ENCODE data around the gene EPHB4. TPM values are rescaled to one million over a fixed set of nuclear protein-coding genes. Genes with fewer than 3 reads are reported as not detected.

Gene EPHB4
- total RNA-seq, 1 experiment from 2014 or later = 135 TPM

DNA sequence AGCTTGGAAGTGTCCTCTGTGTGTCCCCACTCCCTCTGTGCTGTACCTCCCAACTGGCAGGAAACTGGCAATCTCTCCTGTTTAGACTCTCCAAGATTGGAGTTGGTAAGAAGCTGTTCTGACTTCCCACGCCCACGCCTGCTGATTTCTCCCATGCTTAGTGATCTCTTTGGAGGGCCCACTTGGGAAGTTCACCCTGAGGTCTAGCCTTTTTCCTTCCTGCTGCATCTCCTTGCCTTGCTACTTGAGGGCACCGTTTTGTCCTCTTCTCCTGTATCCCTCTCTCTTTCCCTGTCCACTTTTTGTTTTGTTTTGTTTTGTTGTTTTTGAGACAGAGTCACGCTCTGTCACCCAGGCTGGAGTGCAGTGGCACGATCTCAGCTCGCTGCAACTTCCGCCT lies 58.5 kb downstream of the EPHB4 start:
- Mint-ChIP-seq H3K27ac (no peak overlapping the region; a peak in 1 of 7 replicates), H3K36me3 (ENCODE audit: insufficient read depth in 1 of 3, low read depth in 3 of 3) (no peaks in the 10 kb centered on the region), H3K27me3 (ENCODE audit: low read depth) (peaks cover 12% of the 10 kb centered on the region), H3K9me3 (no peaks in the 10 kb centered on the region; a peak in 1 of 5 replicates), H3K4me3 (peak overlapping the region in 1 of 2 experiments; percentile 4; a peak in 1 of 5 replicates), H3K4me1 (peaks cover 0 to 8% of the 10 kb centered on the region in 2 experiments; a peak in 1 of 4 replicates)
- Histone ChIP-seq H4K91ac (ENCODE audit: insufficient read length, low read depth, low read length) (no peak overlapping the region), H3K14ac (ENCODE audit: insufficient read depth, low read length) (no peak overlapping the region), H3K79me2 (ENCODE audit: insufficient read depth, low read length) (no peaks in the 10 kb centered on the region), H3T11ph (ENCODE audit: low read length) (no peak overlapping the region), H3K27me3 (ENCODE audit: insufficient read depth, low read length) (no peaks in the 10 kb centered on the region), H3K18ac (ENCODE audit: insufficient read length, low read depth, low read length) (no peak overlapping the region), H3K4ac (ENCODE audit: low read depth, low read length) (no peak overlapping the region), H2BK5ac (ENCODE audit: insufficient read length, low read length) (no peak overlapping the region), H2BK15ac (ENCODE audit: low read depth, low read length) (no peak overlapping the region), H2BK12ac (ENCODE audit: insufficient read length, low read depth, low read length) (no peak overlapping the region), H3K4me2 (ENCODE audit: insufficient read depth, insufficient read length, low read length) (no peak overlapping the region), H2AK5ac (ENCODE audit: insufficient read length, low read length) (no peak overlapping the region), H3K27ac (ENCODE audit: insufficient read length, low read depth, low read length) (no peak overlapping the region), H3K56ac (ENCODE audit: insufficient read length, low read depth, low read length) (no peak overlapping the region), H3K9ac (ENCODE audit: extremely low read depth, insufficient read length, low read length) (no peak overlapping the region), H3K79me1 (ENCODE audit: insufficient read depth, low read depth, low read length, poor library complexity, severe bottlenecking) (no peaks in the 10 kb centered on the region), H2AFZ (ENCODE audit: low read length) (no peak overlapping the region), H3K9me3 (ENCODE audit: control insufficient read depth, low read depth, low read length) (no peaks in the 10 kb centered on the region), H3K4me1 (ENCODE audit: insufficient read depth, low read length) (no peaks in the 10 kb centered on the region), H3K23me2 (ENCODE audit: insufficient read length, low read depth, low read length, poor library complexity, severe bottlenecking) (no peaks in the 10 kb centered on the region), H4K5ac (ENCODE audit: insufficient read length, low read depth, low read length) (no peak overlapping the region), H3K23ac (ENCODE audit: insufficient read length, low read depth, low read length) (no peak overlapping the region), H2BK120ac (ENCODE audit: low read depth, low read length, poor library complexity, severe bottlenecking) (no peak overlapping the region), H2BK20ac (ENCODE audit: low read depth, low read length, poor library complexity, severe bottlenecking) (no peak overlapping the region), H4K20me1 (ENCODE audit: control insufficient read depth, insufficient read depth, insufficient read length) (no peaks in the 10 kb centered on the region), H4K8ac (replicated peaks; ENCODE audit: insufficient read length, low read depth, low read length) (no peak overlapping the region)
- TF ChIP-seq, protein P1, sequence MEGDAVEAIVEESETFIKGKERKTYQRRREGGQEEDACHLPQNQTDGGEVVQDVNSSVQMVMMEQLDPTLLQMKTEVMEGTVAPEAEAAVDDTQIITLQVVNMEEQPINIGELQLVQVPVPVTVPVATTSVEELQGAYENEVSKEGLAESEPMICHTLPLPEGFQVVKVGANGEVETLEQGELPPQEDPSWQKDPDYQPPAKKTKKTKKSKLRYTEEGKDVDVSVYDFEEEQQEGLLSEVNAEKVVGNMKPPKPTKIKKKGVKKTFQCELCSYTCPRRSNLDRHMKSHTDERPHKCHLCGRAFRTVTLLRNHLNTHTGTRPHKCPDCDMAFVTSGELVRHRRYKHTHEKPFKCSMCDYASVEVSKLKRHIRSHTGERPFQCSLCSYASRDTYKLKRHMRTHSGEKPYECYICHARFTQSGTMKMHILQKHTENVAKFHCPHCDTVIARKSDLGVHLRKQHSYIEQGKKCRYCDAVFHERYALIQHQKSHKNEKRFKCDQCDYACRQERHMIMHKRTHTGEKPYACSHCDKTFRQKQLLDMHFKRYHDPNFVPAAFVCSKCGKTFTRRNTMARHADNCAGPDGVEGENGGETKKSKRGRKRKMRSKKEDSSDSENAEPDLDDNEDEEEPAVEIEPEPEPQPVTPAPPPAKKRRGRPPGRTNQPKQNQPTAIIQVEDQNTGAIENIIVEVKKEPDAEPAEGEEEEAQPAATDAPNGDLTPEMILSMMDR (conservative IDR thresholded peaks at IDR 0.05) = no peak
- WGBS (ENCODE audit: extremely low coverage, insufficient read length, low lambda C conversion rate) = no CpG with 5 or more reads among the region's 7 CpGs
- DNase-seq = no peak
